GM21529 (cell line): ENCODE results near the gene MCUR1.
"Not testable (repeated sequence)": the region's sequence is repeated elsewhere in the genome, so short reads cannot be mapped to it uniquely, and the experiment has no call there.

Source experiments
- ATAC-seq: cut with Tn5 transposase; IDR thresholded peaks from one replicate; pipeline ENCODE4 v1.9.1; 2021; ENCODE audit not compliant: unreplicated experiment

Gene MCUR1

GRCh38 chr6:13829419-13829818, 15.1 kb upstream of the MCUR1 start:
- not testable (repeated sequence) for ATAC-seq

- not testable (repeated sequence) for ATAC-seq
These were observed 14.4 kb upstream of the MCUR1 start for GRCh38 chr6:13828656-13829301.

DNA sequence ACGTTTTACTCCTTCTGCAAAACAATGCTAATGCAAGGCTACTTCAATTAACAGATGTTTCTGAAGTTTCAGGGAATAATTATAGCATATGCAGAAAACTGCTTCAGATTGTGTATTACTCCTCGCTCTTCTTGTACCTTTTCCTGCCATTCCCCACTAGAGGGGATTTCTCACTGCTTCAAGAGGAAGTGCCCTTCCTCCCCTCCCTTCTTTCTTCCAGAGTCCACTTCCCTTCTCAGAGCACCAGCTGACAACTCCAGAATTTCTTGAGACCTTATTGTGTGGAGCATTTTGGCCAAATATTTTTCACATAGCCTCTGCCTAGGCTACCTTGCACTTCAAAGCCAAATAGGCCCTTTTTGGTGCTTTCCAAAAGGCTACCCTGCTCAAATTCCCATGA, 12.7 kb upstream of the MCUR1 start:
- ATAC-seq: no peak

- ATAC-seq: no peak
These were observed 11.5 kb upstream of the MCUR1 start for GRCh38 chr6:13825871-13826270.

DNA sequence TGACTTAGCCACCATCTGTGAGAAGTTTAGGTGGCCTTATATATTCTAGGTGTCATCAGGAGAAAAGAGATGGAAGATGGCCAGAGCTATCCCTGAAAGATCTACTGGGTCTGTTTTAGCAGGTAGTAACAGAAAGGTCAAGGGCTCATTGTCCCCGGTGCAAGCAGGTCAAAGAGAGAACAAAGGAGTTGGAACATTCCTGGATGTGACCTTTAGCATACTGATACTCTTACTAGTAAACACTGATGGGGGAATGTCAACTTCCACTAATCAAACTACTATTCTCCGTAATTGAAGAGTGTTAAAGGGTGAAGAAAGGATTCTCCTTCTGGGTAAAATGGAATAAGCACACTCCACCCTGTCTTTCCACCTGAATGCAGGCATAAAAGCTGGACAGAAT, 4.0 kb upstream of the MCUR1 start:
- no peak for ATAC-seq

DNA sequence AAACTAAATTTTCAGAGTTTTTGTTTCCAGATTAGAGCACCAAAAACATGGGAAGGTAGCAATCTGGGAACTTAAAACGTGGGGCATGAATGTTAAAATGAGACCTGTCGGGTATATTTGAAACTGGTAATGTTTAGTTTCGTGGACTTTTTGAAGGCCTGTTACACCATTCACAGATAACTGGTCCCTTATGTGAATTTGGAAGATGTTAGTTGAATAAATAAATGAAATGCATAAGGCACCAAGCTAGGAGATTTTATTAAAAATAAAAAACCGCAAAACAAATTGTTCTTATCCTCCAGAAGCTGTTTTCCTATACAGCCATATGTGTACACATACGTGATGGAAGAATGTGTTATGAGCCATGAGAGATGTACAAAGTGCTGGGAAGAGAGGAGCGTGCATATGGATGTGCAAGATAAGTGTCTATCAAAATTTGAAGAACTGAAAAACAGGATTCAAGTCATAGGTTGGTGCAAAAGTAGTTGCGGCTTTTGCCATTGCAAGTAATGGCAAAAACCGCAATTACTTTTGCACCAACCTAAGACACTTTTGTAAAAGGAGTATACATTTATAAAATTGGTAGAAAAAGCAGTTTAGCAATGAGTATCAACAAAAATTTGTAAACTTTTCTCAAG, 700 bp upstream of the MCUR1 start:
- no peak for ATAC-seq

GRCh38 chr6:13813621-13814175, 659 bp downstream of the MCUR1 start:
- ATAC-seq: peak; percentile 29

DNA sequence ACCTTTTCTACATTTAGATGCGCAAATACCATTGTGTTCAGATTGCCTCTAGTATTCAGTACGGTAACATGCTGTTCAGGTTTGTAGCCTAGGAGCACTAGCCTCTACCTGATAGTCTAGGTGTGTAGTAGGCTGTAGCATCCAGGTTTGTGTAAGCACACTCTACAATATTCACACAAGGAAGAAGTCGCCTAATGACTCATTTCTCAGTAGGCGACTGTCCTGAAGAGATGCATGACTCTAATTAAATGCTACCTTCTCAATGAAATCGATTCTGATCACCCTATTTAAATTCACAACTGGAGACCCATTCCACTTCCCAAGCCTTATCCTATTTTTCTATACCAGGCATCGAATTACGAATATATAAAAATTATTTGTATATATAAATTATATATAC, 1.3 kb downstream of the MCUR1 start:
- ATAC-seq: no peak

GRCh38 chr6:13812359-13812642, 2.1 kb downstream of the MCUR1 start:
- ATAC-seq: no peak

DNA sequence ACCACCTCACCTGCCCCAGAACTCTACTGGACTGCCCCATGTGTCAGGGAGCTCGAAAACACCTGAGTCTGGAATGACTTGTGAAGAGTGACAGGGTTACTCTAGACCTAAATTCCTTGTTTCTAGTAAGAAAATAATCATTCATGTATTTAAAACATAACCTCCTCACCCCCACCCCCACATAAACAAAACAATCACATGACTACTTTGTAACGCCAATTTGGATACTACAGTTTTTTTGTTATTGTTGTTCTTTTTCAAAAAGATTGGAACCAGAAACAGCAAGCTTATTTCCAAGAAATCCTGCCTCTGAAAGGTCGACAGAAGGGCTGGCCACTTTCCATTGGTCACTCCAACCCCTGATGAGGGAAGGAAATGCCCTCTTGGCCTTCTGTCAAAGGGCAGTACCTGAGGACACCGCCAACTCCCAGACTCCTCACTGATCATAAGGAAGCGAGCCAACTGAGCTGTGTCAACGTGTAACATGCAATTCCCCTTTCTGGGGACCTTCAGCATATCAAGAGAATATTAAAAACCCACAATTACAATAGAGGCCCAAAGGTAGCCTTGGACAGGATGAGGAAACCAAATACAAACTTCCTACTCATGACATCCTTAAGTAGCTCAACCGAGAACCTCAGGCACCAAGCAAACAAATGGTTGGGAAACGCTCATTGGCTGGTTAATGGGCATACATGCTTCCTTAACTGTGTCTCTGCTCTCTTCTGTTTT, 2.6 kb downstream of the MCUR1 start:
- ATAC-seq: no peak

- no peak for ATAC-seq
These were observed 3.5 kb downstream of the MCUR1 start for GRCh38 chr6:13810688-13811446.

GRCh38 chr6:13808801-13809200, 5.6 kb downstream of the MCUR1 start:
- ATAC-seq: no peak

DNA sequence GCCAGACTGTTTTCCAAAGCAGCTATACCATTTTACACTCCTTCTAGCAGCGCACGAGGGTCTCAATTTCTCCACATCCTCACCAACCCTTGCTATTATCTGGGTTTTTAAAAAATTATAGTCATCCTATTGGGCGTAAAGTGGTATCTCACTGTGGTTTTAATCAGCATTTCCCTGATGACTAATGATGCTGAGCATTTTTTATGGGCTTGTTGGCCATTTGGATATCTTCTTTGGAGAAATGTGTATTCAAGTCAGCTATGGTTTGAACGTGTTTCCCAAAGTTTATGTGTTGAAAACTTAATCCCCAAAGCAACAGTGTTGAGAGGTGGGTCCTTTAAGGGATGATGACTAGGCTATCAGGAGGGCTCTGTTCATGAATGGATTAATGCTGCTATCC, 6.7 kb downstream of the MCUR1 start:
- ATAC-seq: no peak

DNA sequence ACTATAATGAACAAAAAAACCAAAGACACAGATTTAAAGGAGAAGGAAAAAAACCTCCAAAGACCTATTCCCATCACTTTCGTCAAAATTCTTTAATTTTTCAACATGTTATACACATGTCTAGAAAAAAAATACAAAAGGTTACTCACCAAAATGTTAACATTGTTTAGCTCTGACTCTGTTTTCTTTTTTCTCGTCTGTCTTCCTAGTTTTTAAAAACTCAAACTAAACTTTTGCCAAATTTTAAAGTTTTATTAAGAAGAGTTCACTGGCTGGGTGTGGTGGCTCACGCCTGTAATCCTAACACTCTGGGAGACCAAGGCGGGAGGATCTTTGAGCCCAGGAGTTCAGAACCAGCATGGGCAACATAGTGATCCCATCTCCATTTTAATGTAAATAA, 10.8 kb downstream of the MCUR1 start:
- no peak for ATAC-seq

GRCh38 chr6:13800615-13801014, 13.7 kb downstream of the MCUR1 start:
- no peak for ATAC-seq

GRCh38 chr6:13796781-13797180, 17.6 kb downstream of the MCUR1 start:
- no peak for ATAC-seq

DNA sequence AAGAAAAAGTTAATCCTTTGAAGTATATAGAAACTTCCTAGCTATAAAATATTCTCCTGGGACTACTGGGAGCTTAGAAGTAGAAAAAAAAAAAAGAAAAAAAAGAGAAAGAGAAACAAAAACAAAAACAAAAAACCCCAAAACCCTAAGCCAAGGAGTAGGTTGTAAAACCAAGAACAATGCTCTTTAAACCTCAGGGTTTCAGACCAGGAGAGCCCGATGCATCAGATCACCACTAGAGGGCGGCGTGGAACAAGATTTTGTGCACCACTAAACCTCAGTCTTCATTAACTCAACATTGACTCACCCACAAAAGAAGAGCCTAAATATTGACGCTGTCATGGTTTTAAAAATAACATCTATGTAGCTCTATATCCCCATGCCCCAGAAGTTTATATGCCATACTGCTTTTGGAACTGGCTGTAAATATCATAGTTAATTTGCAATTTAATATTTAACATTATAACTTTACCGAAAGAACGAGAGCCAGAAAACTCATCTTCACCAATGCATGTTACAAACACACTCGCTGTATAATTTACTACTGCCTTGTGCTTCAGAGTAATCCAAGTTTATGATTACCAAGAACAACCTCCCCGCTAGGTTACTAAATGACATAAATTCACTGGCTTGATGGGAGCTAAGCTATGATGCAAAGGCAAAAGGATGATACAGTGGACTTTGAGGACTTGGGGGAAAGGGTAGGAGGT, 19.2 kb downstream of the MCUR1 start:
- peak; percentile 94 for ATAC-seq

GRCh38 chr6:13794184-13794583, 20.2 kb downstream of the MCUR1 start:
- ATAC-seq: no peak

DNA sequence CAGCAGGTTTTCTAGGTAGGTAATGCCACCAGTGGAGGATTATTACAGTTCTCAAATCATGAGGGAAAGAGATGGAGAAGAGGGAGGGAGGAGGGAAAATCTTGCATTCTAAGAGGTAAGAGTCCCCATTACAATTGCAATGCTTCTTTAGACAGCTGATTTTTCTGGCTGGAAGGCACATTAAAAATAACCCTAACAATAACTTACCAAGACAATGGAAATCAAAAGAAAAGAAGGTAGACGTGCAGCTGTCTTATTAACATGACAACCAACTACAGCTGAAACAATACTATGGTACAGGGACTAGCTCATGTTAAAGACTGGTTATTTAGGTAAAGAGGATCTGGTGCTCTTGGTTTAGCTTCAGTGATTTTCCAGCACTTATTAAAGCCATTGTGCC, 24.6 kb downstream of the MCUR1 start:
- ATAC-seq: no peak

GRCh38 chr6:13788820-13789219, 25.5 kb downstream of the MCUR1 start:
- ATAC-seq: no peak

GRCh38 chr6:13787137-13787536, 27.2 kb downstream of the MCUR1 start:
- ATAC-seq: no peak
